ENCODE results near the gene CD38. TPM values are rescaled to one million over a fixed set of nuclear protein-coding genes. Genes with fewer than 3 reads are reported as not detected.

Gene CD38
- total RNA-seq, 5 donors from 2014 or later (not counting 1 experiment from before 2014, with no cell fraction given), result 4.3 to 22.8 (median 5.0) TPM

GRCh38 chr4:15776871-15777648 is 1.1 kb upstream of the CD38 start:
- no peak overlapping the region for H3K4me3 ChIP-seq (ENCODE audit: control insufficient read depth in 1 of 2, extremely low read depth in 1 of 2, low read length in 1 of 2)
- no peaks in the 10 kb centered on the region for H3K36me3 ChIP-seq (ENCODE audit: control insufficient read depth in 2 of 2, extremely low read depth in 1 of 2, insufficient read depth in 1 of 2, low read length in 1 of 2)
- no peaks in the 10 kb centered on the region for H3K9me3 ChIP-seq
- ATAC-seq (replicated peaks in 1 of 4), result no peak
- no peak overlapping the region for H3K27ac ChIP-seq (ENCODE audit: low read length)
- peaks cover 18 to 23% of the 10 kb centered on the region in 2 experiments for H3K4me1 ChIP-seq (ENCODE audit: control insufficient read depth in 1 of 2, extremely low read depth in 1 of 2, insufficient read depth in 2 of 2, low read length in 2 of 2)
- no peak for DNase-seq
- peaks cover 0 to 3% of the 10 kb centered on the region in 2 experiments for H3K27me3 ChIP-seq (replicated peaks in 1 of 2; ENCODE audit: control insufficient read depth in 2 of 2, extremely low read depth in 1 of 2, insufficient read depth in 2 of 2, low read length in 1 of 2)
- H3K27ac Mint-ChIP-seq, result peak overlapping the region in 1 of 2 donors; percentile 3
- H3K4me3 Mint-ChIP-seq, result peak overlapping the region in 2 of 3 donors; percentile 75 to 85
- POLR2A ChIA-PET, result no interaction called here
- H3K4me1 Mint-ChIP-seq, result peaks cover 56 to 63% (median 60%) of the 10 kb centered on the region in 3 donors
- H3K27me3 Mint-ChIP-seq, result peaks cover 0 to 1% of the 10 kb centered on the region in 2 donors
- CTCF ChIA-PET, result interaction anchor here (0.9 to 1.0 kb wide), 3 partner anchors 20 to 445 kb away, joined by 3 read pairs; no protein-coding TSS in a partner anchor
- H3K9me3 Mint-ChIP-seq, result no peaks in the 10 kb centered on the region
- 92% methylated on average over 2 of the region's 5 CpGs for WGBS (ENCODE audit: insufficient coverage)
- H3K36me3 Mint-ChIP-seq, result peaks cover 2% of the 10 kb centered on the region

GRCh38 chr4:15777697-15778288 is 335 bp upstream of the CD38 start:
- no peaks in the 10 kb centered on the region for H3K9me3 Mint-ChIP-seq
- CTCF ChIA-PET, result interaction anchor here in 1 of 2 donors (1.0 kb wide), 1 partner anchor 445 kb away, joined by 3 read pairs; no protein-coding TSS in a partner anchor
- peaks cover 0 to 3% of the 10 kb centered on the region in 2 experiments for H3K27me3 ChIP-seq (replicated peaks in 1 of 2; ENCODE audit: control insufficient read depth in 2 of 2, extremely low read depth in 1 of 2, insufficient read depth in 2 of 2, low read length in 1 of 2)
- no peak overlapping the region for H3K27ac ChIP-seq (ENCODE audit: low read length)
- POLR2A ChIA-PET, result no interaction called here
- H3K36me3 Mint-ChIP-seq, result peaks cover 5% of the 10 kb centered on the region
- H3K9me3 ChIP-seq, result no peaks in the 10 kb centered on the region
- H3K4me3 Mint-ChIP-seq, result peak overlapping the region; percentile 75 to 85 (median 85)
- H3K27ac Mint-ChIP-seq, result peak overlapping the region in 1 of 2 donors; percentile 9
- peak in 3 of 35 experiments; percentile 11 to 27 (median 17) for DNase-seq
- peaks cover 18 to 24% of the 10 kb centered on the region in 2 experiments for H3K4me1 ChIP-seq (ENCODE audit: control insufficient read depth in 1 of 2, extremely low read depth in 1 of 2, insufficient read depth in 2 of 2, low read length in 2 of 2)
- H3K4me1 Mint-ChIP-seq, result peaks cover 55 to 63% (median 60%) of the 10 kb centered on the region in 3 donors
- H3K4me3 ChIP-seq (ENCODE audit: control insufficient read depth in 1 of 2, extremely low read depth in 1 of 2, low read length in 1 of 2), result peak overlapping the region; percentile 60 to 98
- ATAC-seq (replicated peaks in 1 of 4), result peak in 1 of 4 experiments; percentile 8
- 33% methylated on average over 3 of the region's 7 CpGs for WGBS (ENCODE audit: insufficient coverage)
- H3K36me3 ChIP-seq (ENCODE audit: control insufficient read depth in 2 of 2, extremely low read depth in 1 of 2, insufficient read depth in 1 of 2, low read length in 1 of 2), result no peaks in the 10 kb centered on the region
- peaks cover 0 to 2% of the 10 kb centered on the region in 2 donors for H3K27me3 Mint-ChIP-seq

DNA sequence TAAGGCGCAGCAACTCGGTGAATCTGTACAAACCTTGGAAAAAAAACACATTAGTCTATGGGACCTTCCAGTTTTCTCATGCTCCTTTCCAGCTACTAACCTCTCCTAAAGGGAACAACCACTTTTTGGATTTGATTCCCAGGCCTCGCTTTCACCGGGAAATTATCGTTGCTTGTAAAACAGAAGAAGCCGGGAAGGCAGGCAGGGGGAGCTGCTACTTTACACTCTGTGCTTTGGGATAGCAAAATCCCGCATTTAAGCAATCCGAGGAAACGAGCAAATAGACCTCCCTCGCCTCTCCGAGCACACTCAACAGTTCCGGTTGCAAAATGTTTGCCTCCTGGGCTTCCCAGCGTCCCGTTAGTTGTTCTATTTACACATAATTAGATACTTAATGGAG is 1.2 kb downstream of the CD38 start:
- peak overlapping the region; percentile 60 to 98 for H3K4me3 ChIP-seq (ENCODE audit: control insufficient read depth in 1 of 2, extremely low read depth in 1 of 2, low read length in 1 of 2)
- no peaks in the 10 kb centered on the region for H3K9me3 ChIP-seq
- Mint-ChIP-seq H3K9me3 (no peaks in the 10 kb centered on the region), H3K36me3 (peaks cover 19% of the 10 kb centered on the region), H3K27me3 (peaks cover 0 to 2% of the 10 kb centered on the region in 2 donors), H3K4me1 (peaks cover 56 to 66% (median 62%) of the 10 kb centered on the region in 3 donors), H3K27ac (peak overlapping the region; percentile 2 to 3), H3K4me3 (peak overlapping the region; percentile 75 to 85 (median 85))
- ATAC-seq (replicated peaks in 1 of 4) (no peak), DNase-seq (peak in 1 of 35 experiments; percentile 29)
- peaks cover 24 to 25% of the 10 kb centered on the region in 2 experiments for H3K4me1 ChIP-seq (ENCODE audit: control insufficient read depth in 1 of 2, extremely low read depth in 1 of 2, insufficient read depth in 2 of 2, low read length in 2 of 2)
- 3% methylated on average over 8 of the region's 14 CpGs for WGBS (ENCODE audit: insufficient coverage)
- H3K27ac ChIP-seq (ENCODE audit: low read length), result no peak overlapping the region
- ChIA-PET POLR2A (interaction anchor here in 1 of 2 donors (0.5 kb wide), 1 partner anchor 12 kb away, joined by 4 read pairs; no protein-coding TSS in a partner anchor), CTCF (interaction anchor here (0.6 to 1.1 kb wide), 3 partner anchors 22 to 40 kb away, joined by 3 to 4 read pairs (median 4); no protein-coding TSS in a partner anchor)
- peaks cover 0 to 6% of the 10 kb centered on the region in 2 experiments for H3K27me3 ChIP-seq (replicated peaks in 1 of 2; ENCODE audit: control insufficient read depth in 2 of 2, extremely low read depth in 1 of 2, insufficient read depth in 2 of 2, low read length in 1 of 2)
- H3K36me3 ChIP-seq (ENCODE audit: control insufficient read depth in 2 of 2, extremely low read depth in 1 of 2, insufficient read depth in 1 of 2, low read length in 1 of 2), result no peaks in the 10 kb centered on the region

- Histone ChIP-seq H3K4me1 (ENCODE audit: control insufficient read depth in 1 of 2, extremely low read depth in 1 of 2, insufficient read depth in 2 of 2, low read length in 2 of 2) (peaks cover 24 to 25% of the 10 kb centered on the region in 2 experiments), H3K36me3 (ENCODE audit: control insufficient read depth in 2 of 2, extremely low read depth in 1 of 2, insufficient read depth in 1 of 2, low read length in 1 of 2) (peaks cover 0 to 2% of the 10 kb centered on the region in 2 donors), H3K27ac (ENCODE audit: low read length) (no peak overlapping the region), H3K27me3 (replicated peaks in 1 of 2; ENCODE audit: control insufficient read depth in 2 of 2, extremely low read depth in 1 of 2, insufficient read depth in 2 of 2, low read length in 1 of 2) (peaks cover 0 to 6% of the 10 kb centered on the region in 2 experiments), H3K4me3 (ENCODE audit: control insufficient read depth in 1 of 2, extremely low read depth in 1 of 2, low read length in 1 of 2) (peak overlapping the region; percentile 60 to 98), H3K9me3 (no peaks in the 10 kb centered on the region)
- Mint-ChIP-seq H3K9me3 (no peaks in the 10 kb centered on the region), H3K36me3 (peaks cover 20% of the 10 kb centered on the region), H3K4me3 (peak overlapping the region; percentile 75 to 85 (median 85)), H3K27ac (peak overlapping the region; percentile 3 to 24), H3K27me3 (peaks cover 0 to 2% of the 10 kb centered on the region in 2 donors), H3K4me1 (peaks cover 55 to 68% (median 63%) of the 10 kb centered on the region in 3 donors)
- POLR2A ChIA-PET, result interaction anchor here (0.5 to 0.6 kb wide), 3 partner anchors 13 to 170 kb away, joined by 3 to 5 read pairs (median 4); no protein-coding TSS in a partner anchor
- DNase-seq (no peak), ATAC-seq (replicated peaks in 1 of 4) (no peak)
- no CpG with 5 or more reads among the region's 1 CpG for WGBS (ENCODE audit: insufficient coverage)
- CTCF ChIA-PET, result interaction anchor here (0.7 to 1.1 kb wide), 2 partner anchors 22 to 24 kb away, joined by 4 read pairs; no protein-coding TSS in a partner anchor
Observed at GRCh38 chr4:15779809-15780208, 1.7 kb downstream of the CD38 start.

GRCh38 chr4:15781427-15782095 is 3.4 kb downstream of the CD38 start:
- Histone ChIP-seq H3K9me3 (no peaks in the 10 kb centered on the region), H3K36me3 (ENCODE audit: control insufficient read depth in 2 of 2, extremely low read depth in 1 of 2, insufficient read depth in 1 of 2, low read length in 1 of 2) (peaks cover 0 to 2% of the 10 kb centered on the region in 2 donors), H3K27ac (ENCODE audit: low read length) (no peak overlapping the region), H3K27me3 (replicated peaks in 1 of 2; ENCODE audit: control insufficient read depth in 2 of 2, extremely low read depth in 1 of 2, insufficient read depth in 2 of 2, low read length in 1 of 2) (peaks cover 0 to 6% of the 10 kb centered on the region in 2 experiments), H3K4me3 (ENCODE audit: control insufficient read depth in 1 of 2, extremely low read depth in 1 of 2, low read length in 1 of 2) (no peak overlapping the region), H3K4me1 (ENCODE audit: control insufficient read depth in 1 of 2, extremely low read depth in 1 of 2, insufficient read depth in 2 of 2, low read length in 2 of 2) (peaks cover 24 to 25% of the 10 kb centered on the region in 2 experiments)
- Mint-ChIP-seq H3K9me3 (no peaks in the 10 kb centered on the region), H3K36me3 (peaks cover 36% of the 10 kb centered on the region), H3K27ac (no peak overlapping the region), H3K4me3 (peak overlapping the region in 1 of 3 donors; percentile 85), H3K4me1 (peaks cover 55 to 73% (median 62%) of the 10 kb centered on the region in 3 donors), H3K27me3 (peaks cover 0 to 5% of the 10 kb centered on the region in 2 donors)
- DNase-seq, result no peak
- ATAC-seq (replicated peaks in 1 of 4), result no peak
- ChIA-PET CTCF (interaction anchor here (1.2 to 1.7 kb wide), 3 partner anchors 12 to 25 kb away, joined by 4 to 8 read pairs (median 5); no protein-coding TSS in a partner anchor), POLR2A (interaction anchor here in 1 of 2 donors (1.4 kb wide), 1 partner anchor 25 kb away, joined by 4 read pairs; no protein-coding TSS in a partner anchor)
- 67% methylated on average over 2 of the region's 6 CpGs for WGBS (ENCODE audit: insufficient coverage)
